DND-41 (cell line): Measurements from ENCODE around the gene SLC25A6.

ENCODE experiments used
- ATAC-seq: fragments of 200-7000 bp; cut with Tn5 transposase; 3 replicates; pipeline ENCODE4 v1.9.1; 2021; ENCODE audit warnings: low read depth; ENCODE audit not compliant: insufficient read depth
- DNase-seq: peaks from one replicate; pipeline ENCODE4 v3.0.0-alpha.2; 2020
- H2AFZ ChIP-seq: 2 replicates; pipeline ENCODE4 v1.6.0; 2012; ENCODE audit warnings: low read depth, low read length
- H3K27ac ChIP-seq: 2 replicates; pipeline ENCODE4 v1.5.1; 2012; ENCODE audit warnings: low read length, inconsistent platforms
- H3K27me3 ChIP-seq: fragments of 200-600 bp; sonication (generic); 2 replicates; pipeline ENCODE4 v1.6.0; 2012; ENCODE audit warnings: low read length, mild to moderate bottlenecking, inconsistent platforms; ENCODE audit not compliant: insufficient read depth, poor library complexity
- H3K36me3 ChIP-seq: 2 replicates; pipeline ENCODE4 v1.5.1; 2012; ENCODE audit warnings: low read length, inconsistent platforms; ENCODE audit not compliant: insufficient read depth
- H3K4me1 ChIP-seq: 2 replicates; pipeline ENCODE4 v1.5.1; 2012; ENCODE audit warnings: mild to moderate bottlenecking, low read length; ENCODE audit not compliant: insufficient read depth
- H3K4me2 ChIP-seq: 2 replicates; pipeline ENCODE4 v1.6.0; 2012; ENCODE audit warnings: mild to moderate bottlenecking, moderate library complexity, low read length, inconsistent platforms; ENCODE audit not compliant: insufficient read depth
- H3K4me3 ChIP-seq, 2 experiments: fragments of 200-600 bp in 1 of 2; shearing (Covaris generic) in 1 of 2; 2 replicates each; pipeline ENCODE4 v1.5.1; 2012 to 2016; ENCODE audit warnings: inconsistent platforms in 2 of 2, low read length in 2 of 2, mild to moderate bottlenecking in 2 of 2, low read depth in 1 of 2, moderate library complexity in 1 of 2
- H3K79me2 ChIP-seq: 2 replicates; pipeline ENCODE4 v1.6.0; 2012; ENCODE audit warnings: low read length, inconsistent platforms; ENCODE audit not compliant: insufficient read depth
- H3K9ac ChIP-seq: 2 replicates; pipeline ENCODE4 v1.6.0; 2012; ENCODE audit warnings: low read depth, mild to moderate bottlenecking, inconsistent platforms, low read length, moderate library complexity
- H3K9me3 ChIP-seq: 2 replicates; pipeline ENCODE4 v1.5.1; 2012; ENCODE audit warnings: low read length, moderate library complexity, mild to moderate bottlenecking, inconsistent platforms; ENCODE audit not compliant: insufficient read depth, severe bottlenecking
- H4K20me1 ChIP-seq: 2 replicates; pipeline ENCODE4 v1.6.0; 2012; ENCODE audit warnings: low read length; ENCODE audit not compliant: insufficient read depth
- EZH2 ChIP-seq: IDR thresholded peaks from 3 replicates; pipeline ENCODE4 v1.6.1; 2012; ENCODE audit warnings: borderline replicate concordance, low read depth, mild to moderate bottlenecking, moderate library complexity, low read length, inconsistent platforms; ENCODE audit not compliant: severe bottlenecking
- TF ChIP-seq, protein P1 (sequence below): IDR thresholded peaks from 2 replicates; pipeline ENCODE4 v1.5.1; 2012; ENCODE audit warnings: borderline replicate concordance, low read length, moderate library complexity, mild to moderate bottlenecking; ENCODE audit not compliant: poor library complexity, severe bottlenecking; ENCODE audit errors: extremely low read depth

The SLC25A6 gene

DNA sequence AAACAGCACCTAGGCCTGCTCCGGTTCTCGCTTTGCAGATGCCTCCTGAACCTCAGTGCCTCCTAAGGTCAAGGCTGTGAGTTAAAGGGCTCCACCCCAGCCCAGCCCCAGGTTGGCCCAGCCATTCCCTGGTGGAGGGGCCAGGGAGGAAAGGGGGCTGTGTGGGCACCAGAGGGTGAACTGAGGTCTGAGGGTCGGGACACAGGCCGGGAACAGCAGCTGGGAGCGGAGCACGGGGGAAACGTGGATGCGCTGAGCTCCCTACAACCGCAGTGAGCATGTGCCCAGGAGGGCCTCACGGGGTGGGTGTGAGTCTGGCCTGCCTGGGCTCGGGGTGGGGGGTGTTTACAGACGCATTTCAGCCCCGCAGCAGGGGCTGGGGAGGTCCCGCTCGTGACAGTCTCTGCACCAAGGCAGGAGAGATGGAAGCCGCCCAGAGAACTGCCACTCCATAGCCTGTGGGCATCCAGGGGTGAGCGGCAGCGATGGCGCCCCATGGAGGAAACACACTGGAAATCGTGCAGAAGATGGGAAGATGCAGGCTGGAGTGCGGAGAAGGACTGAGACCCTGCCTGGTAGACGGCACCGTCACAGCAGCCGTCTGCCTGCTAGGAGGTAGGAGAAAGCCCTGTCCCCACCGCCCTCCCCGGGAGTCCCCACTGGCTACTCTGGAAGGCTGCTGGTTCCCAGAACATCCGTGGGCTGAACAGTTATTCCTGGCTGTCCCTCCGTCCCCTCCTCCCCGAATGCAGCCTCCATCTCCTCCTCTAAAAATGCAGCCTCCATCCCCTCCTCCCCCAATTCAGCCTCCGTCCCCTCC is 9.9 kb upstream of the SLC25A6 start:
- H4K20me1 ChIP-seq: peaks cover 8% of the 10 kb centered on the region
- H3K36me3 ChIP-seq: peaks cover 92% of the 10 kb centered on the region
- no peak overlapping the region for H3K27ac ChIP-seq
- TF ChIP-seq, protein P1, sequence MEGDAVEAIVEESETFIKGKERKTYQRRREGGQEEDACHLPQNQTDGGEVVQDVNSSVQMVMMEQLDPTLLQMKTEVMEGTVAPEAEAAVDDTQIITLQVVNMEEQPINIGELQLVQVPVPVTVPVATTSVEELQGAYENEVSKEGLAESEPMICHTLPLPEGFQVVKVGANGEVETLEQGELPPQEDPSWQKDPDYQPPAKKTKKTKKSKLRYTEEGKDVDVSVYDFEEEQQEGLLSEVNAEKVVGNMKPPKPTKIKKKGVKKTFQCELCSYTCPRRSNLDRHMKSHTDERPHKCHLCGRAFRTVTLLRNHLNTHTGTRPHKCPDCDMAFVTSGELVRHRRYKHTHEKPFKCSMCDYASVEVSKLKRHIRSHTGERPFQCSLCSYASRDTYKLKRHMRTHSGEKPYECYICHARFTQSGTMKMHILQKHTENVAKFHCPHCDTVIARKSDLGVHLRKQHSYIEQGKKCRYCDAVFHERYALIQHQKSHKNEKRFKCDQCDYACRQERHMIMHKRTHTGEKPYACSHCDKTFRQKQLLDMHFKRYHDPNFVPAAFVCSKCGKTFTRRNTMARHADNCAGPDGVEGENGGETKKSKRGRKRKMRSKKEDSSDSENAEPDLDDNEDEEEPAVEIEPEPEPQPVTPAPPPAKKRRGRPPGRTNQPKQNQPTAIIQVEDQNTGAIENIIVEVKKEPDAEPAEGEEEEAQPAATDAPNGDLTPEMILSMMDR: no peak
- TF ChIP-seq EZH2: no peak
- H2AFZ ChIP-seq: no peak overlapping the region
- peaks cover 5% of the 10 kb centered on the region for H3K79me2 ChIP-seq
- no peaks in the 10 kb centered on the region for H3K4me1 ChIP-seq
- H3K4me3 ChIP-seq: no peak overlapping the region
- no peak overlapping the region for H3K4me2 ChIP-seq
- H3K9me3 ChIP-seq: no peaks in the 10 kb centered on the region
- ATAC-seq (peak; percentile 20), DNase-seq (no peak)
- no peak overlapping the region for H3K9ac ChIP-seq
- no peaks in the 10 kb centered on the region for H3K27me3 ChIP-seq

DNA sequence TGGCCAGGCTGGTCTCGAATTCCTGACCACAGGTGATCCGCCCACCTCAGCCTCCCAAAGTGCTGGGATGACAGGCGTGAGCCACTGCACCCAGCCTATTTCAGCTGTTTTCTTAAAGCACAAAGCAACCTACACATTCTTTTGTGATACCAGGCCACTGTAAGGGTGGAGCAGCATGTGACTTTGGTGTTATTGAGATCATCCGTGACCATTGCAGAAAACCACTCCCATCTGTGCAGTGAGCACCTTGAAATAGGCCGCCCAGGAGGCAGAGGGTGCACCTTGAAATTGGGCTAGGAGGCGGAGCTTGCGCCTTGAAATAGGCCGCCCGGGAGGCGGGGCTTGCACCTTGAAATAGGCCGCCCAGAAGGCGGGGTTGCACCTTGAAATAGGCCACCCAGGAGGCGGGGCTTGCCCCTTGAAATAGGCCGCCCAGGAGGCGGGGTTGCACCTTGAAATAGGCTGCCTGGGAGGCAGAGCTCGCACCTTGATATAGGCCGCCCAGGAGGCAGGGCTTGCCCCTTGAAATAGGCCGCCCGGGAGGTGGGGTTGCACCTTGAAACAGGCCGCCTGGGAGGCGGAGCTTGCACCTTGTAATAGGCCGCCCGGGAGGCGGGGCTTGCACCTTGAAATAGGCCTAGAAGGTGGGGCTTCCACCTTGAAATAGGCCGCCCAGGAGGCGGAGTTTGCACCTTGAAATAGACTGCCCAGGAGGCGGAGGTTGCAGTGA is 9.0 kb upstream of the SLC25A6 start:
- DNase-seq: no peak
- TF ChIP-seq EZH2: no peak
- TF ChIP-seq, protein P1: no peak
- no peak overlapping the region for H3K4me2 ChIP-seq
- peaks cover under 1% of the 10 kb centered on the region; the same call in 1 of the 2 replicates for H3K4me1 ChIP-seq
- peaks cover 18% of the 10 kb centered on the region for H4K20me1 ChIP-seq
- H3K27ac ChIP-seq: no peak overlapping the region
- peak; percentile 11; the same call in 1 of the 3 replicates for ATAC-seq
- no peaks in the 10 kb centered on the region for H3K27me3 ChIP-seq
- peaks cover 92% of the 10 kb centered on the region for H3K36me3 ChIP-seq
- H3K9me3 ChIP-seq: no peaks in the 10 kb centered on the region
- peaks cover 11% of the 10 kb centered on the region for H3K79me2 ChIP-seq
- H3K9ac ChIP-seq: no peak overlapping the region
- no peak overlapping the region for H2AFZ ChIP-seq
- H3K4me3 ChIP-seq: no peak overlapping the region

DNA sequence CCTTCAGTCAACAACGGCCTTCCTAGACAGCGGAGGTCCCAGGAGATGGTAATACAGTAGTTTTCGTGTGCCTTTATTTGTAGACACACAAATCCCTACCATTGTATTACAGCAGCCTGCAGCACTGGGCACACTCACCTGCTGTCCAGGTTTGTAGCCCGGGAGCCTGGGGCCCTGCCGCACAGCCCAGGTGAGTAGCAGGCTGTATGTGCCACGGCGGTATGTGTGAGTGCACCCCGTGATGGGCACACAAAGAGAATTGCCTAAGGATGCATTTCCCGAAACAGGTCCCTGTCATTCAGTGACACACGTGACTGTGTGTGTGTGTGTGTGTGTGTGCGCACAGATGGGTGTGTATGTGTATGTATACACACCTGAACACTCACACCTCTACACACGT is 8.1 kb upstream of the SLC25A6 start:
- H4K20me1 ChIP-seq: peaks cover 26% of the 10 kb centered on the region
- no peak overlapping the region for H2AFZ ChIP-seq
- no peak overlapping the region for H3K4me2 ChIP-seq
- H3K9me3 ChIP-seq: no peaks in the 10 kb centered on the region
- DNase-seq: no peak
- no peaks in the 10 kb centered on the region for H3K27me3 ChIP-seq
- peaks cover 92% of the 10 kb centered on the region for H3K36me3 ChIP-seq
- TF ChIP-seq, protein P1: no peak
- no peak for TF ChIP-seq EZH2
- no peak overlapping the region for H3K4me3 ChIP-seq
- peaks cover 9% of the 10 kb centered on the region for H3K4me1 ChIP-seq
- peaks cover 19% of the 10 kb centered on the region for H3K79me2 ChIP-seq
- ATAC-seq: no peak
- no peak overlapping the region for H3K27ac ChIP-seq
- no peak overlapping the region for H3K9ac ChIP-seq
